Measurements from ENCODE around the gene COLEC12. TPM values are rescaled to one million over a fixed set of nuclear protein-coding genes. Genes with fewer than 3 reads are reported as not detected.

The COLEC12 gene
- total RNA-seq, 1 experiment from 2014 or later: not detected

GRCh38 chr18:303011-303410 is 197.5 kb downstream of the COLEC12 start:
- CTCF ChIA-PET: no interaction called here
- Histone ChIP-seq H3K27ac (no peak overlapping the region), H3K4me2 (no peak overlapping the region), H3F3A (ENCODE audit: insufficient read depth, low read depth) (no peaks in the 10 kb centered on the region), H2AFZ (no peak overlapping the region), H3K9me3 (ENCODE audit: insufficient read depth, low read depth) (no peaks in the 10 kb centered on the region), H4K20me1 (ENCODE audit: insufficient read depth) (no peaks in the 10 kb centered on the region), H3K79me2 (ENCODE audit: low read depth) (no peaks in the 10 kb centered on the region), H3K36me3 (ENCODE audit: low read depth) (no peaks in the 10 kb centered on the region), H3K27me3 (ENCODE audit: insufficient read depth, low read depth) (peaks cover 90% of the 10 kb centered on the region), H3K9me2 (ENCODE audit: insufficient read depth) (no peaks in the 10 kb centered on the region), H3K4me3 (no peak overlapping the region), H3K4me1 (replicated peaks; ENCODE audit: insufficient read depth) (no peaks in the 10 kb centered on the region)
- no TSS peak for BruUV-seq (replicated peaks)
- intact Hi-C loops (cut with micrococcal nuclease; ENCODE audit: unreplicated experiment): no loop called here
- DNase-seq: no peak
- TF ChIP-seq EZH2 (IDR thresholded peaks at IDR 0.05; ENCODE audit: low read depth): no peak
- no peak for TF ChIP-seq CTCF (conservative IDR thresholded peaks at IDR 0.05)
- POLR2A ChIA-PET (ENCODE audit: unreplicated experiment): no interaction called here

DNA sequence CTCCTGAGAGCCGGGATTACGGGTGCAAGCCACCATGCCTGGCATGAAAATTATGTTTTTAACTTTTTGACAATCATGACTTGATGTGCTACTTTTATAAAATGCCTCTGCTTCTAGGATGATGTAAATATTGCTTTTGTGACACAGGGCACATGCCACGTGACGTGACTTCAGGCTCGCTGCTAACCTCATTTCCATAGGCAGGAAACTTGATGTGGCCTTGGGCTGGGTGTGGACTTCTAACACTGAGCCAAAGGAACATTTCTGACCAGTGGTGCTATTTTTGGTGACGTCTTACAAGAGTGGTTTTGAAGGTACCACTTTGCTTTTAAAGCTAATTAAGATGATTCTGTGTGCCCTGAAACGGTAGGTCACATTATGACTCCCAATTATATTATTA is 198.4 kb downstream of the COLEC12 start:
- no peak overlapping the region for H2AFZ ChIP-seq
- no peak overlapping the region for H3K4me2 ChIP-seq
- H3K9me3 ChIP-seq (ENCODE audit: insufficient read depth, low read depth): no peaks in the 10 kb centered on the region
- no peak for TF ChIP-seq EZH2 (IDR thresholded peaks at IDR 0.05; ENCODE audit: low read depth)
- TF ChIP-seq CTCF (conservative IDR thresholded peaks at IDR 0.05): no peak
- H4K20me1 ChIP-seq (ENCODE audit: insufficient read depth): no peaks in the 10 kb centered on the region
- no peaks in the 10 kb centered on the region for H3K9me2 ChIP-seq (ENCODE audit: insufficient read depth)
- H3K27ac ChIP-seq: no peak overlapping the region
- intact Hi-C loops (cut with micrococcal nuclease; ENCODE audit: unreplicated experiment): no loop called here
- H3K79me2 ChIP-seq (ENCODE audit: low read depth): no peaks in the 10 kb centered on the region
- no TSS peak for BruUV-seq (replicated peaks)
- no peak for DNase-seq
- H3K36me3 ChIP-seq (ENCODE audit: low read depth): no peaks in the 10 kb centered on the region
- H3K27me3 ChIP-seq (ENCODE audit: insufficient read depth, low read depth): peaks cover 90% of the 10 kb centered on the region
- H3K4me1 ChIP-seq (replicated peaks; ENCODE audit: insufficient read depth): no peaks in the 10 kb centered on the region
- H3K4me3 ChIP-seq: no peak overlapping the region
- ChIA-PET POLR2A (ENCODE audit: unreplicated experiment) (no interaction called here), CTCF (no interaction called here)
- no peaks in the 10 kb centered on the region for H3F3A ChIP-seq (ENCODE audit: insufficient read depth, low read depth)

DNA sequence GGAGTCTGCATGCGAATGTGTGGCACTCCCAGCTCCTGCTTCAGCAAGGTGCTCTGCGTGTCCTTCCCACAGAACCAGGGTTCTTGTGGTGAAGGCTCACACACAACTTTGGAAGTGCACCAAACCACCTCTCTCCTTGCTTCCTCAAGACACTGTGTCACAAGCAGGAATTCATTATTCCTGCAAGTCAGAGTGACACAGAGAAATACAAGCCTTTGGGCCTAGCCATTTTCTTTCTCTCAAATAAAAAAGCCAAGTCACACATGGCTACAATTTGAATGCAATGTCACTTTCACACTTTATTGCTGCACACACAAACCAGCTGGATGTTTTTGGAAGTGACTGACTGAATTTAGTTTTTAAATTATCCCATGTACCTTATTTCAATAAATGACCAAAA is 202.6 kb downstream of the COLEC12 start:
- H3K36me3 ChIP-seq (ENCODE audit: low read depth): no peaks in the 10 kb centered on the region
- H3F3A ChIP-seq (ENCODE audit: insufficient read depth, low read depth): no peaks in the 10 kb centered on the region
- H3K9me2 ChIP-seq (ENCODE audit: insufficient read depth): no peaks in the 10 kb centered on the region
- no peak overlapping the region for H3K27ac ChIP-seq
- peaks cover 93% of the 10 kb centered on the region for H3K27me3 ChIP-seq (ENCODE audit: insufficient read depth, low read depth)
- H4K20me1 ChIP-seq (ENCODE audit: insufficient read depth): no peaks in the 10 kb centered on the region
- ChIA-PET POLR2A (ENCODE audit: unreplicated experiment) (no interaction called here), CTCF (no interaction called here)
- no peak overlapping the region for H2AFZ ChIP-seq
- TF ChIP-seq CTCF (conservative IDR thresholded peaks at IDR 0.05): no peak
- no peak for TF ChIP-seq EZH2 (IDR thresholded peaks at IDR 0.05; ENCODE audit: low read depth)
- no peak overlapping the region for H3K4me3 ChIP-seq
- H3K9me3 ChIP-seq (ENCODE audit: insufficient read depth, low read depth): no peaks in the 10 kb centered on the region
- H3K4me1 ChIP-seq (replicated peaks; ENCODE audit: insufficient read depth): no peaks in the 10 kb centered on the region
- DNase-seq: no peak
- no peaks in the 10 kb centered on the region for H3K79me2 ChIP-seq (ENCODE audit: low read depth)
- H3K4me2 ChIP-seq: no peak overlapping the region
- intact Hi-C loops (cut with micrococcal nuclease; ENCODE audit: unreplicated experiment): no loop called here
- BruUV-seq (replicated peaks): no TSS peak
